Suprapubic skin (tissue), 4 donors: ENCODE results near the gene CDK11B. TPM values are rescaled to one million over a fixed set of nuclear protein-coding genes. Genes with fewer than 3 reads are reported as not detected.
"Not testable (repeated sequence)": the region's sequence is repeated elsewhere in the genome, so short reads cannot be mapped to it uniquely, and the experiment has no call there.

ENCODE experiments used
- DNase-seq, 2 donors: peaks; one replicate each; pipeline ENCODE4 v3.0.0-alpha.2; 2019; ENCODE audit warnings: low spot score in 2 of 2
- H3K27ac ChIP-seq: fragments of 200-600 bp; sonication (generic); one replicate; pipeline ENCODE4 v1.5.1; 2019
- H3K27me3 ChIP-seq: fragments of 200-600 bp; sonication (generic); one replicate; pipeline ENCODE4 v1.5.1; 2019
- H3K36me3 ChIP-seq: fragments of 200-600 bp; sonication (generic); one replicate; pipeline ENCODE4 v1.5.1; 2019
- H3K4me1 ChIP-seq: fragments of 200-600 bp; sonication (generic); one replicate; pipeline ENCODE4 v1.5.1; 2019
- H3K4me3 ChIP-seq: fragments of 200-600 bp; sonication (generic); one replicate; pipeline ENCODE4 v1.5.1; 2019; ENCODE audit warnings: mild to moderate bottlenecking
- H3K9me3 ChIP-seq: fragments of 200-600 bp; sonication (generic); one replicate; pipeline ENCODE4 v1.5.1; 2019
- POLR2A ChIP-seq, 2 donors: fragments of 450-650 bp; IDR thresholded peaks; one replicate each; pipeline ENCODE4 v1.6.1; 2017; ENCODE audit warnings: antibody characterized with exemption in 2 of 2, mild to moderate bottlenecking in 2 of 2, moderate library complexity in 2 of 2
- POLR2AphosphoS5 ChIP-seq, 3 donors: sonication (generic); formaldehyde crosslinking; IDR thresholded peaks; one replicate each; pipeline ENCODE4 v1.6.1; 2017; ENCODE audit warnings: antibody characterized with exemption in 3 of 3
- WGBS: methylation state at CpG from one replicate; pipeline ENCODE4 v1.1.5; 2018; 5-methylcytosine and 5-hydroxymethylcytosine counted together
- total RNA-seq, 4 donors: library from RNA; depleted of rRNA; stranded (reverse); fragments of >200 nt; gene quantifications; one replicate each; pipeline ENCODE4 v1.1.0, GENCODE V29; 2016
- TF ChIP-seq, protein P1 (sequence below), 2 donors: fragments of 200-600 bp in 1 of 2; fragments of 450-650 bp in 1 of 2; sonication (generic) in 1 of 2; IDR thresholded peaks; one replicate each; pipeline ENCODE4 v1.5.1; 2016 to 2019; ENCODE audit warnings: antibody characterized with exemption in 2 of 2, mild to moderate bottlenecking in 1 of 2, moderate library complexity in 1 of 2

CDK11B gene
- 10 to 100 TPM; 18.1 to 28.6 (median 23.3) TPM for total RNA-seq

DNA sequence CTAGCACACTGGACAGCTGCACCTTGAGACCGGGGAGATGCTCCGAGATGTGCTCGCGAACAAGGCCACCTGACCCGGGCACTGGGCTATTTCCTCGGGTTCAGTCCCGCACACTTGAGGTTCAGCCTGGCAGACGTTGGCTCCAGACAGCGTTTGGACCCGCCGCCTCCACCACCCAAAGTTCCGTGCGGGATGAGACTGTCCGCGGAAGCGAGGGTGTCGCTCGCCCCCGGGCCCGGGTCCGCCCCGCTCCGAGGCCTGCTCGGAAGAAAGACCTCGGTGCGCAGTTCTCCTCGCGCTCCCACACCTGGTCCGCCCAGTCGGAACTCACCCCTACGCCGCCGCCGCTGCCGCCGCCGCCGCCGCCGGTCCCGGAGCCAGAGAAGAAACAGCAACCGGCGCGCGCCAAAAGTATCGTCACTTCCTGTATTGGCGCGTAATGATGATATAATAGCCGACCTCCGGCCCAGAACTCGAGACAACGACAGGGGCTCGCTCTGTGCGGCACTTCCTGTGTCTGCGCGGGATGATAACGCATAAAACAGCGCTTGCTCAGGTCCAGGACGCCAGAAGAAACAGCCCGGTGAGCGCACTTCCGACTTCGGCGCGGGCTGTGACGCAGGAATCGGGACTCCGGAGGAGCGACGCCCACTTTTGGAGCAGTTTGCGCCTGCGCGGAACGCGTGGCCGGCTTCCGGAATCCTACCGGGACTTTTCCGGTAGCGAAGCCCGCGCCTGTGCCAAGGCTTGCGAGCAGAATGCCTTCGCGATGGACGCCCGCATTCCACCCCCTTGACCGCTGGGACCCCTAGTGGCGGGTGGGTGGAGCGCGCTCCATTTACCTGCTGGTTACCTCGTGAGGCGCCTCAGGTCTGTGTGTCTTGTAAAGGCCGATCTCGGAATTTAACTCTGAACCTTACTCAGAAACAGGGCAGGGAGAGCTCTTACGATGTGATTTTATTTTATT, at the start of gene CDK11B:
TSS of gene CDK11B (minus strand) at position 422 of the 967 bp plus-strand sequence. CDS start 1,519 bp downstream, outside the sequence.
- not testable (repeated sequence) for H3K9me3 ChIP-seq

DNA sequence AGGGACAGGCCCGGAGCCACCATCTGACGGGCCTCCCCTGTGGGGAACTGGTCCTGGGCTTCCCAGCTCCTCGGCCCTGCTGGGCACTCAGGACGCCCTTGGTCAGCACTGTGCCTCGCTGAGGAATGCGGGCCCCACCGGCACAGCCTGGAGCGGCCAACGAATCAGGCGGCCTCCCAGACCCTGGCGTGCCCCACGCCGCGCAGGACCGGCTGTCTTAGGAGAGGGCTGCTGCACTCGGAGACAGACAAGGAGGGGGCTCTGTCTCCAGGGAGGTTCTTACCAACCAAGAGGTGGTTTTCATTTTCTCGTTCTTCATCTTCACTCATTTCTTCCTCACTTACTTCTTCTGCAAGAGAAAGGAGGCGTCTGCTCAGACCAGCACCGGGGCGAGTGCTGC, 49.1 kb upstream of the CDK11B start:
- H3K27ac ChIP-seq, DNase-seq, H3K27me3 ChIP-seq, H3K4me1 ChIP-seq, H3K9me3 ChIP-seq, H3K4me3 ChIP-seq: not testable (repeated sequence)
- peaks cover 26% of the 10 kb centered on the region for H3K36me3 ChIP-seq
- WGBS: no CpG with 5 or more reads among the region's 20 CpGs

More for the DNA sequence above, at the start of gene CDK11B:
- H3K36me3 ChIP-seq: peaks cover 24% of the 10 kb centered on the region
- TF ChIP-seq POLR2A (IDR thresholded peaks at IDR 0.05) (peak in 1 of 2 donors; percentile 60), POLR2AphosphoS5 (IDR thresholded peaks at IDR 0.05) (peak; percentile 23 to 87 (median 79))
- TF ChIP-seq, protein P1, sequence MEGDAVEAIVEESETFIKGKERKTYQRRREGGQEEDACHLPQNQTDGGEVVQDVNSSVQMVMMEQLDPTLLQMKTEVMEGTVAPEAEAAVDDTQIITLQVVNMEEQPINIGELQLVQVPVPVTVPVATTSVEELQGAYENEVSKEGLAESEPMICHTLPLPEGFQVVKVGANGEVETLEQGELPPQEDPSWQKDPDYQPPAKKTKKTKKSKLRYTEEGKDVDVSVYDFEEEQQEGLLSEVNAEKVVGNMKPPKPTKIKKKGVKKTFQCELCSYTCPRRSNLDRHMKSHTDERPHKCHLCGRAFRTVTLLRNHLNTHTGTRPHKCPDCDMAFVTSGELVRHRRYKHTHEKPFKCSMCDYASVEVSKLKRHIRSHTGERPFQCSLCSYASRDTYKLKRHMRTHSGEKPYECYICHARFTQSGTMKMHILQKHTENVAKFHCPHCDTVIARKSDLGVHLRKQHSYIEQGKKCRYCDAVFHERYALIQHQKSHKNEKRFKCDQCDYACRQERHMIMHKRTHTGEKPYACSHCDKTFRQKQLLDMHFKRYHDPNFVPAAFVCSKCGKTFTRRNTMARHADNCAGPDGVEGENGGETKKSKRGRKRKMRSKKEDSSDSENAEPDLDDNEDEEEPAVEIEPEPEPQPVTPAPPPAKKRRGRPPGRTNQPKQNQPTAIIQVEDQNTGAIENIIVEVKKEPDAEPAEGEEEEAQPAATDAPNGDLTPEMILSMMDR (IDR thresholded peaks at IDR 0.05): peak in 1 of 2 donors; percentile 23
- peak within 1 kb of the TSS; percentile 83 for H3K4me3 ChIP-seq
- not testable (repeated sequence) for H3K27me3 ChIP-seq
- under 1% methylated on average over 23 of the region's 96 CpGs for WGBS
- H3K27ac ChIP-seq: peak within 1 kb of the TSS; percentile 100
- DNase-seq: peak; percentile 93 to 96
- peaks cover 21% of the 10 kb centered on the region for H3K4me1 ChIP-seq

DNA sequence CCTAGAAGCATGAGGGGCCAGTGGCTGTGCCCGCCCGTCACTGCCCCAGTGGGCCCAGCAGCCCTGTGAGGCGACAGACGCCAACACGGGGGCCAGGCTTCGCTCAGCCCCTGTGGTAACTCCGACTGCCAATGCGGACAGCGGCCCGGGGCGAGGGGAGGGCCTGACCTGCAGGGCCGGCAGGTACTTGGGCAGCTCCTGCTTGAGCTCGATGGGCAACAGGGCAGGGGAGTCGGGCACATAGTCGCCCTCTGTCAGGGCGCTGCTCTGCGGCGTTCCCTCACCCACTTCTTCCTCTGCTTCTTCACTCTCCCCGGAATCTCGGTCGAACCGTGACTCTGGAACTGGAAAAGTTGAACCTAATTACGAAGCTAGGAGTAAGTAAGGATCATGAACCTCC, 48.4 kb upstream of the CDK11B start:
- not testable (repeated sequence) for H3K4me3 ChIP-seq, H3K4me1 ChIP-seq, H3K9me3 ChIP-seq, H3K27me3 ChIP-seq, H3K27ac ChIP-seq
- no CpG with 5 or more reads among the region's 23 CpGs for WGBS
- H3K36me3 ChIP-seq: peaks cover 26% of the 10 kb centered on the region
- peak in 1 of 2 donors; percentile 50 for DNase-seq

DNA sequence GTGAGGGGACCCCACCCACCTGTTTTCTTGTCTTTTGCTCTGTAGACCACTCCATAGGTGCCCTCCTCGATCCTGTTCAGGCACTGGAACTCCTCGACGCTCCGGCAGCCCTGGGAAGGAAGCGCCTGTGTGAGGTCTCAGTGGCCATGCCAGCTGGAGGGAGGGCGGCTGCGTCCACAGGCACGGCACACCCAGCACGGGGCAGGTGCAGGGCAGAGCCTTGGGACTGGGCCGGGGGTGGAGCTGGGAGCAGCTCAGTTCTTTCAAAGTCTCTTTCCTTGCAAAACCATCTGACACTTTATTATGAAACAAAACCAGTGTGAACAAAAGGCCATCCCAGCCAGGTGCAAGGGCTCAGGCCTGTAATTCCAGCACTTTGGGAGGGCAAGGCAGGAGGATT, 46.8 kb upstream of the CDK11B start:
- WGBS: no CpG with 5 or more reads among the region's 10 CpGs
- not testable (repeated sequence) for H3K27me3 ChIP-seq, H3K4me1 ChIP-seq, H3K4me3 ChIP-seq, H3K9me3 ChIP-seq, H3K27ac ChIP-seq, DNase-seq
- peaks cover 26% of the 10 kb centered on the region for H3K36me3 ChIP-seq

DNA sequence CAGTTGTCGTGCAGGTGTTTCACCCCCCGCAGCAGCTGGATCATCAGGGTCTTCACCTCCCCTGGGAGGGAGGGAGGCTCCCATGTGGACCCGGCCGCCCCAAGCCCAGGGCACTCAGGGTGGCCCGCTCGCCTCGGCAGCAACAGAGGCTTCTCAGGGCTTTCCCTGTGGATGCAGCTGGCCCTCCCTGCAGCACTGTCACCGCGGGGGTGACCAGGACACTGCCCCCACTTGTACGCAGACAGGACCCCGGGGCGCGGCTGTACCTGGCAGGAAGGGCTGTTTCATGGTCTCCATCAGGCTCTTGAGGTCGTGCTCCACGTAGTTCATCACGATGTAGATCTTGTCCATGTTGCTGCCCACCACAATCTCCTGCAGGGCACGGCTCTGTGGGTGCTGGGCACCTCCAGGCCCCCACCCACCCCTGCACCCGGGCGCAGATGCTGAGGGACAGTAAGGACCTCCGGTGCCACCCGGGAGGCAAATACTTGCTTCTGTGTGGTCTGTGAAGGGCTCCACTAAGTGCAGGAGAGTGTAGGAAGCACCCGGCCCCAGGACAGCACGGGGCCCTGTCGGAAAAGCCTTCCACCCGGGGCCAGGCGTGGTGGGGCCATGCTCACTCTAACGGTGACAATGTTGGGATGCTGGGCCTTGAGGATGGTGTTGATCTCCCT, 45.6 kb upstream of the CDK11B start:
- not testable (repeated sequence) for H3K4me3 ChIP-seq, H3K9me3 ChIP-seq, H3K27me3 ChIP-seq, H3K4me1 ChIP-seq, H3K27ac ChIP-seq
- DNase-seq: peak; percentile 49 to 73
- 100% methylated on average over 1 of the region's 27 CpGs for WGBS
- H3K36me3 ChIP-seq: peaks cover 26% of the 10 kb centered on the region

DNA sequence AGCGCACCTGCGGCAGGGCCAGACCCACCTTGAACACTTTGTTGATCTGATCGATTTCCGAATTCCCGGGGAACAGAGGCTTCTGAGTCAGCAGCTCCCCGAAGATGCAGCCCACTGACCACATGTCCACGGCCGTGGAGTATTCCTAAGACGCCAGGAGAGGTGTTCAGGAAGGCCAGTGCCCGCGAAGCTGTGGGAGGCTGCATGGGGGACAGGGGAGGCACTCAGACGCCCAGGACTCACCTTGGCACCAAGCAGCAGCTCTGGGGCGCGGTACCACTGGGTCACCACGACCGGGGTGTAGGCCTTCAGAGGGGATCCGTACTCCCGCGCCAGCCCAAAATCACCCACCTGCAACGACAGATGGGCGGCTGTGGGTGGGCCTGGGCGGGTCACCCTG, 45.0 kb upstream of the CDK11B start:
- H3K4me3 ChIP-seq: no peak overlapping the region
- peaks cover 26% of the 10 kb centered on the region for H3K36me3 ChIP-seq
- no peaks in the 10 kb centered on the region for H3K9me3 ChIP-seq
- WGBS: 89% methylated on average over 11 of the region's 22 CpGs
- TF ChIP-seq, protein P1 (IDR thresholded peaks at IDR 0.05): no peak
- TF ChIP-seq POLR2A (IDR thresholded peaks at IDR 0.05): no peak
- H3K4me1 ChIP-seq: no peaks in the 10 kb centered on the region
- no peaks in the 10 kb centered on the region for H3K27me3 ChIP-seq
- H3K27ac ChIP-seq: no peak overlapping the region
- peak; percentile 51 to 72 for DNase-seq

DNA sequence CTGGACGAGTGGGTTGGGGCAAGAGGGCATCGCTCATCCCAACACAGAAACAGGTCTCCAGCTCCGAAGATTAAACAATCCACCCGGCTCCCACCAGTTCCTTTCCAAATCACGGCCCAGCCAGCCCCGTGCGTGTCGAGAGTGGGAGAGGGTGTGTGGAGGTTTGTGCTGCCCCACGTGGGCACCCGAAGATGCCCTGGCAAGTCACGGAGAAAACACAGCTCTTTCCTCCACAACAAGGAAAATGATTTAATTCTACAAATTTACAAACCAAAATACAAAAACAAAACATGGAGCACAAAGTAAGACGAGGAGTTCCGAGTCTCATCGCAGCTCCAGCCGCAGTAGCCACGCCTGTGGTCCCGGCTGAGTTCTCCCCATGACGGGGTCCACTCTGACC, 43.7 kb upstream of the CDK11B start:
- H3K27ac ChIP-seq, H3K9me3 ChIP-seq, H3K27me3 ChIP-seq, DNase-seq, H3K4me1 ChIP-seq, H3K4me3 ChIP-seq: not testable (repeated sequence)
- H3K36me3 ChIP-seq: peaks cover 22% of the 10 kb centered on the region
- WGBS: 73% methylated on average over 12 of the region's 18 CpGs

DNA sequence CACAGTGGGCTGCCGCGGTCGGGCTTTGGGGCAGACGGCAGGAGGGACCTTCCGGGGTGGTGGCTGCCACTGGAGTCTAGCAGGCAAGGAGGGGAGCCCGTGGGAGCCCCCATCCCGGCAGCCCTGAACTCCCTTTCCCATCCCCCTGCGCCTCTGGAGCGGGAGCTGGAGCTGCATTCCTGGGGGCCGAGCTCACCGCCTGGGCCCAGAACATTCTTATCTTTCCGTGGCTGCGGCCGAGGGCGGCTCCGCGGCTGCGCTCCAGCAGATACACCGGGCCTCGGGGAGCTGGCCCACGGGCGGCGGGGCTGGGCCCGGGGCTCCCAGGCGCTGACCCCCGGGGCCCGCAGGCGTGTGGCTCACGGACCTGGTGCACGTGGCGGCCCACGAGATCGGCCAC, 41.8 kb upstream of the CDK11B start:
- not testable (repeated sequence) for H3K9me3 ChIP-seq, H3K4me1 ChIP-seq, H3K27me3 ChIP-seq, H3K4me3 ChIP-seq, DNase-seq, H3K27ac ChIP-seq
- no CpG with 5 or more reads among the region's 33 CpGs for WGBS
- peaks cover 15% of the 10 kb centered on the region for H3K36me3 ChIP-seq

DNA sequence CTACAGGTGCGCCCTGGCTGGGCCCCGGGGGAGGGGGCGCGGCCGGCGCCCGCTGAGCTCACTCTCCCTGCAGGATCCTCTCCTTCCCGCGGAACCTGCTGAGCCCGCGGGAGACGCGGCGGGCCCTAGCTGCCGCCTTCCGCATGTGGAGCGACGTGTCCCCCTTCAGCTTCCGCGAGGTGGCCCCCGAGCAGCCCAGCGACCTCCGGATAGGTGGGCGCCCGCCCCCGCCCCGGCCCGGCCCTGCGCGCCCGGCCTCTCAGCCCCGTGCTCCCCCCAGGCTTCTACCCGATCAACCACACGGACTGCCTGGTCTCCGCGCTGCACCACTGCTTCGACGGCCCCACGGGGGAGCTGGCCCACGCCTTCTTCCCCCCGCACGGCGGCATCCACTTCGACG, 41.3 kb upstream of the CDK11B start:
- H3K27me3 ChIP-seq, DNase-seq, H3K27ac ChIP-seq, H3K9me3 ChIP-seq, H3K4me3 ChIP-seq, H3K4me1 ChIP-seq: not testable (repeated sequence)
- WGBS: no CpG with 5 or more reads among the region's 45 CpGs
- peaks cover 15% of the 10 kb centered on the region for H3K36me3 ChIP-seq

DNA sequence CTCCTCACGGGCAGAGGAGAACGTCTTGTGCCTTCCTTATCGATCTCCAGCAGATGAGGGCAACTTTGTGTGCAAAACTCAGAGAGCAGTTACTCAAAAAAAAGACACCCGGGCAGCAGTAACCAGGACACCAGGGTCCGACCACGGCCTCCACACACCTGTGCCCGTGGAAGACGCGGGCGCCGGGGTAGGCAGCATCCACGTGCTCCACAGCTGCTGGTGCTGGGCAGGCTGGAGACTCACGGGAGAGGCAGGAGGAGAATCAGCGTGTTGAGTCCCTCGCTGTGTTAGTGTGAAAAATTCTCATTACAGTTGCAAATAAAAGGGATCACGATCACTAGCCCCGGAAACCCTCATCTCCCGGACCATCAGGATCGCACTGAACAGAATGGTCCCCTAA, 40.3 kb upstream of the CDK11B start:
- not testable (repeated sequence) for H3K36me3 ChIP-seq, H3K27ac ChIP-seq, H3K4me3 ChIP-seq, H3K27me3 ChIP-seq, H3K9me3 ChIP-seq, H3K4me1 ChIP-seq
- WGBS: 100% methylated on average over 5 of the region's 19 CpGs
- peak in 1 of 2 donors; percentile 58 for DNase-seq

DNA sequence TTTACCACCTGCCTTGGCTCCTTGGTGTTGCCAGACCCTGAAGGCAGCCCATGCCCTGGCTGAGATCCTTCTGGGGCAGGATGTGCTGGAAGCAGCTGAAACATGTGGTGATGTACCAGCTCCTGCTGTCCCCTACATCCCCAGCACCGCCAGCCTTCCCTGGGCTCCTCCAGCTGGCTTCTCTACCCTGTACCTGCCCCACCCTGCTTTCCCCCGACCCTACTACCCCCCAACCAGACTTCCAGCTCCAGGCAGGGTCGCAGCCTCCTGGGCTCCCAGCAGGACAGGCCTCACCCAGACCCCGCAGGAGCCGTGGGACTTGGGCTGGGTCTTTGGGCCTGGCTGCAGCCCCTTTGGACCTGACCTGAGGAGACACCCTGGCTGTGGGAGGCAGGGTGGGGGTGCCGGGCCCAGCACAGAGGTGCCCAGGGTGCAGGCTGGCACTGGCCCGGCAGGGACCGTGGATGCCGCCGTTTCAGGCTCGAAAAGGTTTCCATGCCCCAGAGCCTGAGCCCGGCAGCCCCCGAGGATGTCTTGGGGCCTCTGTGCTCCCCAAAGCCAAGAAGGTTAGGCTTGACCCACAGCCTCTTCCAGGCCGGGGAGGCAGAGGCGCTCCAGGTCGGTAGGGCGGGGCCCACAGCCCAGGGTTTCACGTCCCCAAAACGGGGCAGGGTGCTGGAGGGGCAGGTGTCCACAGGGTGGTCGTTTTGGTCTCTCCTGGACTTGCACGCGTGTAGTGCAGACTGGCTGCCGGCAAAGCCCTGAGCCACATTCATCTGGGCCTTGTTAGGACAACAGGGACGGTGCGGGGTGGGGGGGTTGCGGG, 38.8 kb upstream of the CDK11B start:
- not testable (repeated sequence) for H3K36me3 ChIP-seq, H3K4me1 ChIP-seq, H3K27me3 ChIP-seq, H3K4me3 ChIP-seq, H3K9me3 ChIP-seq, H3K27ac ChIP-seq
- 78% methylated on average over 18 of the region's 26 CpGs for WGBS
- peak; percentile 24 to 57 for DNase-seq
